Karpas-422 (cell line): Measurements from ENCODE around the gene TIMP4. TPM values are rescaled to one million over a fixed set of nuclear protein-coding genes. Genes with fewer than 3 reads are reported as not detected.
A peak's percentile ranks its signal among the peaks of the same experiment; 100 is the strongest.

ENCODE experiments used
- DNase-seq: peaks from one replicate; pipeline ENCODE4 v3.0.0-alpha.2; 2015
- H2AFZ ChIP-seq: fragments of 200-600 bp; sonication (generic); 2 replicates; pipeline ENCODE4 v1.6.1; 2014; ENCODE audit warnings: antibody characterized with exemption, low read length, mixed read lengths
- H3K27ac ChIP-seq: fragments of 200-600 bp; sonication (generic); 2 replicates; pipeline ENCODE4 v1.5.1; 2014; ENCODE audit warnings: mild to moderate bottlenecking, low read length, moderate library complexity
- H3K27me3 ChIP-seq: fragments of 200-600 bp; sonication (generic); 2 replicates; pipeline ENCODE4 v1.6.1; 2014; ENCODE audit warnings: low read length, mixed read lengths
- H3K36me3 ChIP-seq: fragments of 200-600 bp; sonication (generic); 2 replicates; pipeline ENCODE4 v1.6.1; 2014; ENCODE audit warnings: low read length, mixed read lengths; ENCODE audit not compliant: insufficient read depth
- H3K4me1 ChIP-seq: fragments of 200-600 bp; sonication (generic); 2 replicates; pipeline ENCODE4 v1.6.1; 2014; ENCODE audit warnings: mild to moderate bottlenecking, low read length, mixed read lengths
- H3K4me2 ChIP-seq: fragments of 200-600 bp; sonication (generic); 2 replicates; pipeline ENCODE4 v1.6.1; 2014; ENCODE audit warnings: low read length, low read depth, mild to moderate bottlenecking; ENCODE audit not compliant: poor library complexity, severe bottlenecking
- H3K4me3 ChIP-seq: fragments of 200-600 bp; sonication (generic); 2 replicates; pipeline ENCODE4 v1.5.1; 2014; ENCODE audit warnings: mild to moderate bottlenecking, antibody characterized with exemption, low read length, mixed read lengths
- H3K79me2 ChIP-seq: fragments of 200-600 bp; sonication (generic); 2 replicates; pipeline ENCODE4 v1.6.1; 2014; ENCODE audit warnings: mild to moderate bottlenecking, low read length, mixed read lengths
- H3K9ac ChIP-seq: fragments of 200-600 bp; sonication (generic); 2 replicates; pipeline ENCODE4 v1.6.0; 2014; ENCODE audit warnings: low read length
- H3K9me2 ChIP-seq: fragments of 200-600 bp; sonication (generic), shearing (Covaris generic); replicated peaks from 2 replicates; pipeline ENCODE4 v1.6.0; 2014; ENCODE audit warnings: mild to moderate bottlenecking, low read length, moderate library complexity; ENCODE audit not compliant: insufficient read depth
- H3K9me3 ChIP-seq: fragments of 300-700, 200-600 bp; sonication (generic); 2 replicates; pipeline ENCODE4 v1.6.1; 2014; ENCODE audit warnings: low read length, mixed read lengths
- H4K20me1 ChIP-seq: fragments of 200-600 bp; sonication (generic); 2 replicates; pipeline ENCODE4 v1.6.1; 2014; ENCODE audit warnings: mild to moderate bottlenecking, antibody characterized with exemption, low read length, low read depth; ENCODE audit not compliant: insufficient read depth
- total RNA-seq: library from RNA; depleted of rRNA; stranded (reverse); fragments of >200 nt; shearing (Covaris generic); gene quantifications from 2 replicates; pipeline ENCODE4 v1.2.3, GENCODE V29; 2014; ENCODE audit warnings: low replicate concordance; rRNA removed

TIMP4 gene
- not detected in 2 replicates for total RNA-seq

DNA sequence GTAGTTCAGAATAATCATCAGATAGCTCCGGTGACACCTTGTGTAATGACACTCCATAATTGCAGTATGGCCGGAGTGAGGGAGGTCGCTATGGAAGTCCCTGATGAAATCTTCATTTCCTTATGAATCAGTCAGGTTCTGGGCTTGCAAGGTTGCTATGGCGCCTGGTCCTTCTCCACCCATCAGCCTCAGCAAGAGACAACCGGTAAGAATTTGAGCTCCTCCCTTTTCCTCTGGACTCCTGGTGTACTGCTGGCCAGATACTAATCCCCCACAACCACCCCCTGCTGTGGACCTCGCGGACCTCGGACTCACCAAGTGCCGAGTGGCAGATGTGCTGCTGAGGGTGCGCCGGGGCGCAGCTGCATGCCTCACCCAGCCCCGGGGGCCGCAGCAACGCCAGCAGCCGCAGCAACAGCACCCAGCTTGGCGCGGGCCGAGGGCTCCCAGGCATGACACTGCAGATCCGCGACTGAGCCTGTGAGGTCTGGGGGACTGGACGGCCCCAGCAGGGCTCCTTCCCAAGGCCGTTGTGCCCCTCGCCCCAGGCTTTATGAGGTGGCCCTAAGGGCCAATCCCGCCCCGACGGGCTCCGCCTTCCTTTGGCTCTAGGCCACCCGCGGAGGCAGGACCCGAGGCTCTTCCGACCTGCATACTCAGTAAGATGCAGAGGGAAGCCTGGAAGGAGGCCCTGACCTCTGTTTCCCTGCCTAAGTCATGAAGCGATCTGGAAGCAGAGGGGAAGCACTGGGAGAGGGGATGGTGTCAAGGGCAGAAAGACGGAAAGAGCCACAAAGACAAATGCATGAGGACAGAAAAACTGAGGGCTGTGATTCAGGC is at the start of gene TIMP4:
TSS of gene TIMP4 (minus strand) at position 526 of the 840 bp plus-strand sequence. CDS start at position 454, 72 bp downstream.
- Histone ChIP-seq H3K27ac (no peak within 1 kb of the TSS), H3K4me1 (no peaks in the 10 kb centered on the region), H3K9me3 (no peaks in the 10 kb centered on the region), H3K9ac (no peak within 1 kb of the TSS), H3K79me2 (no peaks in the 10 kb centered on the region), H4K20me1 (no peaks in the 10 kb centered on the region), H2AFZ (no peak within 1 kb of the TSS), H3K9me2 (no peaks in the 10 kb centered on the region), H3K36me3 (no peaks in the 10 kb centered on the region), H3K27me3 (no peaks in the 10 kb centered on the region), H3K4me2 (no peak within 1 kb of the TSS), H3K4me3 (no peak within 1 kb of the TSS)
- no peak for DNase-seq

DNA sequence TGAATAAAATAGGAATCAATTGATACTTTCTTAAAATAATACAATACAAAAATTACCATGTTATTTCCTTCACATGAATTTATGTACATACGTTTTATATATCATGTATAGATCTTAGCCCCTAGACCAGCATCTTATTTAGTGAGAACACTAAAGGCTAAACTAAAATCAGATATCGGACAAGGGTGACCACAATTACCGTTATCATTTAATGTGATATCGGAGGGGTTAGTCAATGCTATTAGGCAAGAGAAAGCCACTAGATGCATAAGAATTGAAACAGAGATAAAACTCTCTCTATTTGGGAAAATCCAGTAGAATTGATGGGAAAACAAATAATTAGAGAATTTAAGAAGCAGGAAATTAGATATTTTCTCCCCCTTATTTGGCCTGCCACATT is 46.5 kb upstream of the TIMP4 start:
- Histone ChIP-seq H3K9me2 (no peaks in the 10 kb centered on the region), H2AFZ (no peak overlapping the region)

DNA sequence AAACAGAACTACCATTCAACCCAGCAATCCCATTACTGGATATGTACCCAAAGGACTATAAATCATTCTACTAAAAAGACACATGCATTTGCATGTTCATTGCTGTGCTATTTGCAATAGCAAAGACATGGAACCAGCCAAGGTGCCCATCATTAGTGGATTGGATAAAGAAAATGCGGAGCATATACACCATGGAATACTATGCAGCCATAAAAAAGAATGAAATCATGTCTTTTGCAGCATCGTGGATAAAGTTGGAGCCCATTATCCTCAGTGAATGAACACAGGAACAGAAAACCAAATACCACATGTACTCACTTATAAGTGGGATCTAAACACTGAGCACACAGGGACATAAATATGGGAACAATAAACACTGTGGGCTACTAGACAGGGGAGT is 43.1 kb upstream of the TIMP4 start:
- DNase-seq: no peak
- Histone ChIP-seq H3K79me2 (no peaks in the 10 kb centered on the region), H4K20me1 (no peaks in the 10 kb centered on the region), H3K36me3 (no peaks in the 10 kb centered on the region), H3K4me3 (no peak overlapping the region), H3K4me2 (no peak overlapping the region), H2AFZ (no peak overlapping the region), H3K4me1 (no peaks in the 10 kb centered on the region), H3K9me2 (no peaks in the 10 kb centered on the region), H3K27ac (no peak overlapping the region), H3K9me3 (no peaks in the 10 kb centered on the region), H3K27me3 (no peaks in the 10 kb centered on the region), H3K9ac (no peak overlapping the region)

More for the DNA sequence above, 46.5 kb upstream of the TIMP4 start:
- Histone ChIP-seq H4K20me1 (no peaks in the 10 kb centered on the region), H3K4me2 (no peak overlapping the region), H3K9ac (no peak overlapping the region), H3K27me3 (no peaks in the 10 kb centered on the region), H3K36me3 (no peaks in the 10 kb centered on the region), H3K4me3 (no peak overlapping the region), H3K4me1 (no peaks in the 10 kb centered on the region), H3K9me3 (no peaks in the 10 kb centered on the region), H3K27ac (no peak overlapping the region), H3K79me2 (no peaks in the 10 kb centered on the region)
- no peak for DNase-seq

DNA sequence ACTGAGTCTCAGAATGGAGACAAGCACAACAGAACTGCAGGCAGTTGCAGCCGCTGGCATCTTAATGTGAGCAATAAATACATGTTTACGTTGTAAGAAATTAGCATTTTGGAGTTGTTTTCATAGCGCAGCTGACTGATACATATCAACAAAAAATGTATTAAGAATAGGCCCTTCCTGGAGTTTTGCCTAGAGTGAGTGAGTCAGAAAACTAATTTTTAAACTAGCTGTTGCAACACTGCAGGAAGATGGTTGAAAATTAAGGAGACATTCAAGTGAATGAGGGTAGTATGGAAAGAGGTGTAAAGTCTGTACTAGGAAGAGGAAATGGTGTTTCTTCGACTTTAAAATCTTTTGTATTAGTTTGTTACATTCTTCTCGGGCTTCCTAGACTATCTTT is 39.6 kb upstream of the TIMP4 start:
- no peak overlapping the region for H2AFZ ChIP-seq
- H3K79me2 ChIP-seq: no peaks in the 10 kb centered on the region
- no peak overlapping the region for H3K9ac ChIP-seq
- no peaks in the 10 kb centered on the region for H3K9me3 ChIP-seq
- no peak overlapping the region for H3K27ac ChIP-seq
- H3K9me2 ChIP-seq: no peaks in the 10 kb centered on the region
- H3K4me2 ChIP-seq: no peak overlapping the region
- H4K20me1 ChIP-seq: no peaks in the 10 kb centered on the region
- H3K4me1 ChIP-seq: peaks cover 8% of the 10 kb centered on the region
- H3K27me3 ChIP-seq: no peaks in the 10 kb centered on the region
- no peaks in the 10 kb centered on the region for H3K36me3 ChIP-seq
- DNase-seq: no peak
- H3K4me3 ChIP-seq: no peak overlapping the region

DNA sequence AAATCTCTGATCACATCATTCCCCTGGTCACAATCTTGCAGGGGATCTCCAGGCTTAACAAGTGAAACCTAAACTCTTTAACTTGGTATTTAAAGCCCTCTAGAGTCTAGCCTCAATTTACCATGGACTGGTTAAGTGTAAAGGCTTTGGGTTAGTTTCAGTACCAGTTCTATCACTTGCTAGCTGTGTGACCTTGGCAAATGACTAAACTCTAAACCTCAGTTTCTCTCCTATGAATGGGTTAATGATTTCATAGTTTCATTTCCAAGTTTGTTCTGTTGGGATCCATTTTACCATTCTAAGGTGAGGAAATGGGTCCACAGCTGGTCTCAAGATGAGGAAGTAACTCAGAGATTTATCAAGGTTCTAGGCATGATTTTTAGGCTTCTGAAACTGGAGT is 38.8 kb upstream of the TIMP4 start:
- Histone ChIP-seq H3K4me1 (peaks cover 8% of the 10 kb centered on the region), H3K27ac (no peak overlapping the region), H2AFZ (no peak overlapping the region), H3K36me3 (no peaks in the 10 kb centered on the region), H3K79me2 (no peaks in the 10 kb centered on the region), H3K4me3 (no peak overlapping the region), H3K4me2 (no peak overlapping the region), H3K27me3 (no peaks in the 10 kb centered on the region), H3K9ac (no peak overlapping the region), H4K20me1 (no peaks in the 10 kb centered on the region), H3K9me3 (no peaks in the 10 kb centered on the region), H3K9me2 (no peaks in the 10 kb centered on the region)
- DNase-seq: no peak

DNA sequence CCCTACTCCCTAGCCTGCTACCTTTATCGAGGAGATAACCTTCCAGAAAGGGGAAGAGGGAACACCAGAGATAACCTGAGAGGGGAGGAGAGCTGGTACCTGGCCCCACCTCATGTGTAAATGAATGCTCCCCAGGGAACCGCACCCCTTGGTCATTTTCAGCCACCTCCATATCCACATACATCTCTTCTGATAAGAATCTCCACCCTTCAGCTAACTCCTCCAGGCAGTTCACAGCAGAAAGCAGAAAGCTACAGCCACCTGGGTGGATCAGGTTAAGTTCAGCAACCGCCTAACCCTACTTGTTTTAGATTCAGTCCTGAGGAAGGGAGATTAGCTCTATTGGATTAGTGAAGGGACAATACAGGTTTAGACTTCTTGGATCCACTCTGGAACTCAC is 38.0 kb upstream of the TIMP4 start:
- Histone ChIP-seq H3K79me2 (no peaks in the 10 kb centered on the region), H3K27ac (no peak overlapping the region), H3K36me3 (no peaks in the 10 kb centered on the region), H3K4me2 (no peak overlapping the region), H3K9me2 (no peaks in the 10 kb centered on the region), H3K4me3 (no peak overlapping the region), H2AFZ (no peak overlapping the region), H4K20me1 (no peaks in the 10 kb centered on the region), H3K27me3 (no peaks in the 10 kb centered on the region), H3K4me1 (peaks cover 8% of the 10 kb centered on the region), H3K9ac (no peak overlapping the region), H3K9me3 (no peaks in the 10 kb centered on the region)
- no peak for DNase-seq

DNA sequence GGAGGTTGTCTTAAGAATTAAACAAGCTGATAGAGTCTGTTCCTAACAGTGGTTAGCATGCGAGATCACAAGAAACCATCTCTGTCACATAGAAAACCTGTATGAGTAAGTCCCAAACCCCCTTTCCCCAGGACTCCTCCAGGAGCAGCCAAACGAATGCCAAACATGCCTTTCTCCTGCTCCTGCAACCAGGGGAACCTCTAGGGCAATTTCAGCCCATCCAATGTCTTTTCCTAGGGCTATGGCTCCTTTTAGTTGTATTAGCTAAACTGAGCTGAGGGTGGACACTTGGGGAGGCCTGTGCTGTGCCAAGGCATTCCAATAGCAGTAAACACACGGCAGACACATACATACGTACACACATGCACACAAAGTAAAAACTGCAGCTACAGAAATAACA is 36.5 kb upstream of the TIMP4 start:
- Histone ChIP-seq H3K4me1 (peaks cover 8% of the 10 kb centered on the region), H3K4me2 (no peak overlapping the region), H3K9me3 (no peaks in the 10 kb centered on the region), H3K9me2 (no peaks in the 10 kb centered on the region), H4K20me1 (no peaks in the 10 kb centered on the region), H3K9ac (no peak overlapping the region), H3K79me2 (no peaks in the 10 kb centered on the region), H2AFZ (no peak overlapping the region), H3K4me3 (no peak overlapping the region), H3K27ac (no peak overlapping the region), H3K36me3 (no peaks in the 10 kb centered on the region), H3K27me3 (no peaks in the 10 kb centered on the region)
- DNase-seq: no peak

DNA sequence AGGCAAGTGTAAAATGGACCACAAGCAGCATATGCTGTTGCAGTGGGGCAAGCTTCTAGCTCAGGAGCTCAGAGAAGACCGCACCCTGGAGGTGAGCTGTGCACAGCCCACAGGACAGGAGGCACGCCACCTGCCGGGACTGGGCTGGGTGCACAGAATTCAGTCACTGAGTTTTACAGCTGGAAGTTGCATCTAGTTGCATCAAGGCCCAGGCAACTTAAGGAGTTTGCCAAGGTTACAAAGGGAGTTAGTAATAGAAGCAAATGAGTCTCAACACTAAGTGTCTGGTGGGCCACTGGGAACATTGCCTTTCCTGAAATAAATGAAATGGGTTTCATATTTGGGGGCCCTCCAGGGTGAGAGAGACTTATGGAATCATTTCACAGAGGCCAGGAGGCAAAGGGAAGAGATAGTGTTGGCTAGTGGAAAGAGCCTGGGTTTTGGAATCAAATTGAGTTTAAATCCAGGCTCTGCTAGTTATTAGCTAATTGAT is 36.0 kb upstream of the TIMP4 start:
- Histone ChIP-seq H3K9me2 (no peaks in the 10 kb centered on the region), H2AFZ (no peak overlapping the region), H3K27ac (no peak overlapping the region), H4K20me1 (no peaks in the 10 kb centered on the region), H3K9me3 (no peaks in the 10 kb centered on the region), H3K4me3 (no peak overlapping the region), H3K27me3 (no peaks in the 10 kb centered on the region), H3K9ac (no peak overlapping the region), H3K4me1 (peaks cover 8% of the 10 kb centered on the region), H3K79me2 (no peaks in the 10 kb centered on the region), H3K36me3 (no peaks in the 10 kb centered on the region), H3K4me2 (no peak overlapping the region)
- peak; percentile 81 for DNase-seq
